CD4-positive, alpha-beta T cell treated with Interleukin-15 for 4 hours (primary cell): ENCODE measurements around the gene ZNF708.
"Not testable (repeated sequence)": the region's sequence is repeated elsewhere in the genome, so short reads cannot be mapped to it uniquely, and the experiment has no call there.

Experiments
- DNase-seq: peaks from one replicate; pipeline ENCODE4 v3.0.0-alpha.2; 2020; ENCODE audit warnings: low spot score

The ZNF708 gene

DNA sequence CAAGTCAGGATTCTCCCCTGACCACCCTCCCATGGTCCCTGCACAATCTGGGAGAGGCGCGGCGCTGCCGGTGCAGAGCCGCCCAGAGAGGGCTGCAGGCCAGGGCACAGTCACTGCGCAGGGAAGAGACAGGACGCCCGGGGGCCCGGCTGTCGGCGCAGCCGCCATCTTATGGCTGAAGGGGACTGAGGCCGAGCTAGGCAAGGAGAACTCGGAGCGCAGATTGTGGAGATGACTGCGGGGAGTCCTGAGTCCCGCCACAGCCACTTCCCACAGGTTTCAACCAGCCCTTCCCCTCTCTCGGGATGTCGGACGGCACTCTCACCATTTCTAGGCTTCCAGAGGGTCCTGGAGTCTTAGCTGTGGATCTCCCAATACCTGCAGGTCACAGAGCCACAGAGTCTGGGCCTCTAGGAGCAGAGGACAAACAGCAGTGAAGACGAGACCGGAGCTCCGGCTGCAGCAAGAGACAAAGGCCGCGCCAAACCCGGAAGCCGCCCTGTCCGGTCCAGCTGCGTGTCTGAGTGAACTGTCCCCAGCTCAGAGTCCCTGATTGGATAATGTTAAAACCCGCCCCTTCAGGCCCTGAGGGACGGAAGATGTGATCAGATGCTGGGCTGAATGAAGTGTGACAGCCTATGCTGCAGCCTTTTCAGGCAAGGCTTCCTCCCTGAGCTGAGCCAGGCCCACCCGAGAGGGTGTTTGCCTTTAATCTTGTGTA lies at the start of gene ZNF708:
Gene ZNF708, minus strand, starts transcription at position 526 of the 721 bp plus-strand sequence. Its CDS starts 198 bp downstream, at position 328.
- DNase-seq = peak; percentile 90

DNA sequence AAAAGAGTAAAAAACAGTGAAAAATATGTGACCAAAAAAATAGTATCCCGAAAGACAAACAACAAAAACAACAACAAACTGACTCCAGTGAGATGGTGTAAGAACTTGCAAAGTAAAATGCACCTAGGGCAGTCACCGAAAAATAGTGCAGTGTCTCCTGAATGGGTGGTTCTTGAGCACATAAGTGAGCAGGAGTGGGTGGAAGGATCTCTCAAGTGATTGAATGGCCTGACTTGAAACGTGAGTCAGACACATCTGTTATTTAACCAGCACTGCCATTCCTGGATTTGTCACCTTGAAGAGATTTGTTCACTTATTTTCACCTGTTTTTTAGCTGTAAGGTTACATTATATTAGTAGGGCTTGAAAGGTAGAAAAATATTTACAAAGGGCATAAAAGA lies 33.1 kb upstream of the ZNF708 start:
- no peak for DNase-seq

GRCh38 chr19:21358768-21359451 lies 29.7 kb upstream of the ZNF708 start, which contains the start of gene ZNF738:
Gene ZNF738 (plus strand): TSS chr19:21359000. CDS start chr19:21359141, 141 bp downstream.
- peak; percentile 79 for DNase-seq

DNA sequence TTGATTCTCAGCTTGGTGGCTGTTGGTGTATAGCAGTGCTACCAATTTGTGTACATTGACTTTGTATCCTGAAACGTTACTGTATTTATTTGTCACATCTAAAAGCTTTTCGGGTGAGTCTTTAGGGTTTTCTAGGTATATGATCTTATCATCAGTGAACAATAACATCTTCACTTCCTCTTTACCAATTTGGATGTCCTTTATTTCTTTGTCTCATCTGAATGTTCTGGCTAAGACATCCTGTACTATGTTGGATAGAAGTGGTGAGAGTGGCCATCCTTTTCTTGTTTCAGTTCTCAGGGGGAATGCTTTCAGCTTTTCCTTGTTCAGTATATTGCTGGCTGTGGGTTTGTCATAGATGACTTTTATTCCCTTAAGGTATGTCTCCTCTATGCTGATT lies 23.6 kb upstream of the ZNF708 start:
- no peak for DNase-seq

GRCh38 chr19:21344841-21345240 lies 15.6 kb upstream of the ZNF708 start:
- not testable (repeated sequence) for DNase-seq

DNA sequence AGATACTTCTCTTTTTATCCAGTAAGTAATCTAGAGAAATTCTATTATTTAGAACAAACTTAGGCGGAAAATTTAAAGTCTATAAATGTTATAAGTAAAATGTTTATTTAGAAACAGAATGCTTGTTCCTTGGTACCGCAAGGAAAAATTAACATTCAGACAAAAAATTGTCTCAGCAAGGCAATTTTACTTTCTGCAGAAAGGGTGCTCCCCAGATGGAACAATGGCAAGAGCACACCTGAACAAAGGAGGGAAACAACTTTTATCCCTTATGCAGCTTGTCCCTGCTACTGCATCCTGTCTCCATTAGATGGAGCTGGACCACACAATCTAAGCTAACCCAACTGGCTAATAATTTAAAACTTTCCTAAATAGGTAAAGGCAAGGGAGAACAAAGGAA lies 6.5 kb upstream of the ZNF708 start:
- DNase-seq = no peak

- DNase-seq = no peak
Observed at GRCh38 chr19:21328406-21328805, 804 bp downstream of the ZNF708 start.

- no peak for DNase-seq
Observed at GRCh38 chr19:21326169-21326568, 3.0 kb downstream of the ZNF708 start.

DNA sequence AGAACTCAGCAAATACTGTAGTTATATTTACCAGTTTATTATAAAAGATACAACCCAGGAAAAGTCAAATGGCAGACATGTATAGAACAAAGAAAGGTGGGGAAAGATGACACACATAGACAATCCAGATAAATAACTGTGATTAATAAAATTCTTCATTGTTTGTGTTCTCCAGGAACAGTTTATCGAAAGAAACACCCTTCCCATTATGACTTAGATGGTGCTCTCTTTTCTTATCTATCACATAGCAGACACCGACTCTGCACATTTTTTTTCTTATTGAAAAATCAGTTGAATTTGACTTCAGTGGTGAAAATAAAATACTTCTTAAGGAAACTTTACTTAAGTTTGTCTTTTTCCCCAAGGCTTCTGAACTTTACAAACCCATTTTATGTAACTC lies 6.2 kb downstream of the ZNF708 start:
- DNase-seq = no peak

DNA sequence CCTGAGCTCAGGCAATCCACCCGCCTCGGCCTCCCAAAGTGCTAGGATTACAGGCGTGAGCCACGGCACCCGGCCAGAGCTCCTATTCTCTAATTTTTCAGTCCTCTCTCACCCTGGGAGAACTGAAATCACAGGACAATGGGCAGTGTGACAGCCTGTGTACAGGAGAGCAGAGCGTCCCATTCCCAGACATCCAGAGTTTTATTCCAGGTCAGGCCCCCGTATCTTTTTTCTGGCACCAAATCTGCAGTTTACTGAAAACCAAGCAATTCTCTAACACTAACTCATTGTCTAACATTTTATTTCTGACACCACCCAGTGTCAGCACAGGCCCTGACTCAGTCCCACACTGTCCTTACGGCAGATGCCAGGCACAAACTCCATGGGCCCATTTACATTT lies 6.7 kb downstream of the ZNF708 start:
- DNase-seq = no peak

DNA sequence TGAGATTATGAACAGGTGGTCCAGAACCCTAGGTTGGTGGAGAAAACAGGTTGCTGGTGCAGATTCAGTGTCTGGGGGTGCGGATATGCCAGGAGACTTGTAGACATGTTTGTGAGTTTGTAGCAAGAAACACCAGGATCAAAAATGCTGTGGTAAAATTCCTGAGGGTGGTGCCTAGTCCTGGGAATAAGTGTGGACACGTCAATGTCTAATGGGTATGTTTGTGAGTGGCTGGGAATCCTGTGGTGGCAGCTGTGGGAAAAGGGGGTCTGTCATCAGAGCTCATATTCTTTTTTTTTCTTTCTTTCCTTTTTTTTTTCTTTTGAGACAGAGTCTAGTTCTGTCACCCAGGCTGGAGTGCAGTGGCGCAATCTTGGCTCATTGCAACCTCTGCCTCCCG lies 7.2 kb downstream of the ZNF708 start:
- no peak for DNase-seq

- DNase-seq = no peak
Observed at GRCh38 chr19:21321134-21321533, 8.1 kb downstream of the ZNF708 start.

- no peak for DNase-seq
Observed at GRCh38 chr19:21317821-21318220, 11.4 kb downstream of the ZNF708 start.

DNA sequence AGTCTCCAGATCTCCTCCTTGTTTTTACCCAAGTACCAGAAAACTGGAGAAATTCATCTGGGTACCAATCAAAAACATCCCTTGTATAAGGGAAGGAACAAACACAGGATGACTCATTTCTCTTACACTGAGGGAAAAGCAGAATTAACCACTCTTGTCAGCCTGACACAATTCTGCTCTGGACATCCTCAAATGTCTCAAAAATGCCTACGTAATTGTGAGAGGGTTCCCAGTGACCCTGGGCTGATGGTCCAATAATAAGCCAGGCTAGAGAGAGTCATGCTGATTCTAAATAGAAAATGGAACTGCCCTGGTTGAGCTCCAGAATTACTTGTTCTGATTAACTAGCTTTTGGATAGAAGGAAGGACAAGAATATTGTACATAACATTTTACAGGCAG lies 14.5 kb downstream of the ZNF708 start:
- no peak for DNase-seq

- DNase-seq = not testable (repeated sequence)
Observed at GRCh38 chr19:21312807-21313206, 16.4 kb downstream of the ZNF708 start.

GRCh38 chr19:21308773-21309172 lies 20.4 kb downstream of the ZNF708 start:
- no peak for DNase-seq

GRCh38 chr19:21306881-21307479 lies 22.2 kb downstream of the ZNF708 start:
- not testable (repeated sequence) for DNase-seq

DNA sequence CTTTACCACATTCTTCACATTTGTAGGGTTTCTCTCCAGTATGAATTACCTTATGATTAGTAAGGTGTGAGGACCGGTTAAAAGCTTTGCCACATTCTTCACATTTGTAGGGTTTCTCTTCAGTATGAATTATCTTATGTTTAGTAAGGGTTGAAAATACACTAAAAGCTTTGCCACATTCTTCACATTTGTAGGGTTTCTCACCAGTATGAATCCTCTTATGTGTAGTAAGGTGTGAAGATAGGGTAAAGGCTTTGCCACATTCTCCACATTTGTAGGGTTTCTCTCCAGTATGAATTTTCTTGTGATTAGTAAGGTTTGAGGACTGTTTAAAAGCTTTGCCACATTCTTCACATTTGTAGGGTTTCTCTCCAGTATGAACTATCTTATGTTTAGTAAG lies 35.4 kb downstream of the ZNF708 start:
- not testable (repeated sequence) for DNase-seq

DNA sequence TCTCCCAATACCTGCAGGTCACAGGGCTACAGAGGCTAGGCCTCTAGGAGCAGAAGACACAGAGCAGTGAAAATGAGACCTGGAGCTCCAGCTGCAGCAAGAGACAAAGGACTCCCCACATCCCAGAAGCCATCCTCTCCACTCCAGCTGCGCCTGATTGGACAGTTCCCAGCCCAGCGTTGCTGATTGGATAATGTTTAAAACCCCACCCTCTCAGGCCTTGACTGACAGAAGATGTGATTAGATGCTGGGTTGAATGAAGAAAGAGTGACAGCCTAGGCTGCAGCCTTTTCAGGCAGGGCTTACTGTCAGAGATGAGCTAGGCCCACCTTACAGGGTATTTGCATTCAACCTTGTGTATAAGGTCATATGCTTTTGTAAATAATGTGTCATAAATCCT lies 59.4 kb downstream of the ZNF708 start:
- no peak for DNase-seq

DNA sequence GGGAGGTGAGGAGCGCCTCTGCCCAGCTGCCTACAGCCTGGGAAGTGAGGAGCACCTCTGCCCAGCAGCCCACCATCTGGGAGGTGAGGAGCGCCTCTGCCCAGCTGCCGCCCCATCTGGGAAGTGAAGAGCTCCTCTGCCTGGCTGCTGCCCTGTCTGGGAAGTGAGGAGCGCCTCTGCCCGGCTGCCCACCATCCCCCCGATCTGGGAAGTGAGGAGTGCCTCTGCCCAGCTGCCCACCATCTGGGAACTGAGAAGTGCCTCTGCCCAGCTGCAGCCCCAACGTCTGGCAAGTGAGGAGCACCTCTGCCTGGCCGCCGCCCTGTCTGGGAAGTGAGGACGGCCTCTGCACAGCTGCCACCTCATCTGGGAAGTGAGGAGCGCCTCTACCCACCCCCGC lies 64.3 kb downstream of the ZNF708 start:
- no peak for DNase-seq

GRCh38 chr19:21264416-21264815 lies 64.8 kb downstream of the ZNF708 start:
- DNase-seq = no peak

DNA sequence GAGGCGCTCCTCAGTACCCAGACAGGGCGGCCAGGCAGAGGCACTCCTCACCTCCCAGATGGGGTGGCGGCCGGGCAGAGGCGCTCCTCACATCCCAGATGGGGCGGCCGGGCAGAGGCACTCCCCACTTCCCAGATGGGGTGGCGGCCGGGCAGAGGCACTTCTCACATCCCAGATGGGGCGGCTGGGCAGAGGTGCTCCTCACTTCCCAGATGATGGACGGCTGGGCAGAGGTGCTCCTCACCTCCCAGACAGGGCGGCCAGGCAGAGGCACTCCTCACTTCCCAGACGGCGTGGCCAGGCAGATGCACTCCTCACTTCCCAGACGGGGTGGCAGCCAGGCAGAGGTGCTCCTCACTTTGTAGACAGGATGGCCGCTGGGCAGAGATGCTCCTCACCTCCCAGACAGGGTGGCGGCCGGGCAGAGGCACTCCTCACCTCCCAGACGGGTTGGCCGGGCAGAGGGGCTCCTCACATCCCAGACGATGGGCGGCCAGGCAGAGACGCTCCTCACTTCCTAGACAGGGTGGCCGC lies 68.3 kb downstream of the ZNF708 start:
- not testable (repeated sequence) for DNase-seq
